ENCODE data around the gene FGF3.

Gene FGF3

GRCh38 chr11:69818603-69819441, at the start of gene FGF3:
FGF3 (minus strand) TSS chr11:69819416; CDS start chr11:69818933, 483 bp downstream.
- H3K4me3 ChIP-seq (replicated peaks; ENCODE audit: low read depth, low read length) = no peak within 1 kb of the TSS
- TF ChIP-seq, protein P1, sequence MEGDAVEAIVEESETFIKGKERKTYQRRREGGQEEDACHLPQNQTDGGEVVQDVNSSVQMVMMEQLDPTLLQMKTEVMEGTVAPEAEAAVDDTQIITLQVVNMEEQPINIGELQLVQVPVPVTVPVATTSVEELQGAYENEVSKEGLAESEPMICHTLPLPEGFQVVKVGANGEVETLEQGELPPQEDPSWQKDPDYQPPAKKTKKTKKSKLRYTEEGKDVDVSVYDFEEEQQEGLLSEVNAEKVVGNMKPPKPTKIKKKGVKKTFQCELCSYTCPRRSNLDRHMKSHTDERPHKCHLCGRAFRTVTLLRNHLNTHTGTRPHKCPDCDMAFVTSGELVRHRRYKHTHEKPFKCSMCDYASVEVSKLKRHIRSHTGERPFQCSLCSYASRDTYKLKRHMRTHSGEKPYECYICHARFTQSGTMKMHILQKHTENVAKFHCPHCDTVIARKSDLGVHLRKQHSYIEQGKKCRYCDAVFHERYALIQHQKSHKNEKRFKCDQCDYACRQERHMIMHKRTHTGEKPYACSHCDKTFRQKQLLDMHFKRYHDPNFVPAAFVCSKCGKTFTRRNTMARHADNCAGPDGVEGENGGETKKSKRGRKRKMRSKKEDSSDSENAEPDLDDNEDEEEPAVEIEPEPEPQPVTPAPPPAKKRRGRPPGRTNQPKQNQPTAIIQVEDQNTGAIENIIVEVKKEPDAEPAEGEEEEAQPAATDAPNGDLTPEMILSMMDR (IDR thresholded peaks at IDR 0.05; ENCODE audit: low read depth, low read length, missing control alignments) = no peak
- no peak for DNase-seq (ENCODE audit: extremely low read depth, low read depth)

DNA sequence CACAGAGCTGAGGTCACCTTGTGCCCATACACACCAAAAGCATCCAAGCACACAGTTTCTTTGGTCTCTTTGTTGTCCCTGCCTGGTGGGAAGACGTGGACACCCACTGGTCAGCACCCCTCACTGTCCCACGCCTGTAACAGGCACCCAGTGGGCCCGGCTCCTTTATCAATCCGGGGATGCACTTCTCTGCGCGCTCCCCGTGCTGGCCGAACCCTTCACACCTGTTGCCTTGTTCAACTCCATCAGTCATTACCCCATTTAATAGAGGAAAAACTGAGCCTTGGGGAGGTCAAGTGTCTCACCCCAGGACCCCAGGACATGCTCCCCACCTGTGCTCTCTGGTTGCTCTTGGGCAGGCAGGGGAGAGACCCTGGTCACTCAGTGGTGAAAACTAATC, 49.7 kb upstream of the FGF3 start:
- H3K4me3 ChIP-seq (replicated peaks; ENCODE audit: low read depth, low read length) = no peak overlapping the region
- DNase-seq (ENCODE audit: extremely low read depth, low read depth) = no peak
- TF ChIP-seq, protein P1 (IDR thresholded peaks at IDR 0.05; ENCODE audit: low read depth, low read length, missing control alignments) = no peak

DNA sequence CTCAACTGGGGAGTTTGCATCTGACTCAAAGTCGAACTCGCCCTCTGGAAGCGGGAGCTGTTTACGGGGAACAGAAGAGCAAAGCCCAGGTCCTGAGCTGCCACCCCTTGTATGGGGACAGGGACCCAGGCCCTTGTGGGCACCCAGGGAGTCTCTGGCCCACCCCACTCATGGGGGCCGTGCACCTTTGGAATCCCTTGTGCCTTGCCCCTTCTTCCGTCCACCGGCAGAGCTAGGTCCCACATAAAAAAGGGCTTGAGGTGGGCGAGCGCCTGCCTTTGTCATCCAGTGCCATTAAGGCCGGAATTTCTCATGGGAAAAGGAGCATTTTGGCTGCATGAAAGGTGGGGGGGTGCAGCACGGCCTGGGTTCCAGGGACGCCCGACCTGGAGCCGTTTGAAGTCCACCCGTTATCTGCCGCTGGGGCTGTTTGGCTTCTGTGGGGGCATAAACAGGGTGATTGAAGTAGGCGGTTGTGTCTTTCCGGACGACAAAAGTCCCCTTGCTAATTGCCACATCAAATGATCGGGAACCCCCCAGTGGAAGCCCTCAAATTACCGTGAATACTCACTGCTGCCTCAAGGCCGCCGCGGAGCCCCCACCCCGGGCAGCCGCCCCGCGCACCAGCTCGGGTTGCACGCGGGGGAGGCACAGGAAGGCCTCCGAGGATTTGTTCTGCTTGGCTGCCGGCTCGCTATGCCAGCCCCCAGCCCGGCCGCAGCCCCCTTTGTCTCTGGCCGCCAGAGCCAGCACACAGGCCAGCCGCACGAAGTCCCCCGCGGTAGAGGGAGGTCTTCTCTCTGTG, 49.0 kb upstream of the FGF3 start:
- no peak for DNase-seq (ENCODE audit: extremely low read depth, low read depth)
- no peak overlapping the region for H3K4me3 ChIP-seq (replicated peaks; ENCODE audit: low read depth, low read length)
- TF ChIP-seq, protein P1 (IDR thresholded peaks at IDR 0.05; ENCODE audit: low read depth, low read length, missing control alignments) = no peak

GRCh38 chr11:69867076-69868005, 48.1 kb upstream of the FGF3 start:
- H3K4me3 ChIP-seq (replicated peaks; ENCODE audit: low read depth, low read length) = no peak overlapping the region
- TF ChIP-seq, protein P1 (IDR thresholded peaks at IDR 0.05; ENCODE audit: low read depth, low read length, missing control alignments) = no peak
- DNase-seq (ENCODE audit: extremely low read depth, low read depth) = no peak

DNA sequence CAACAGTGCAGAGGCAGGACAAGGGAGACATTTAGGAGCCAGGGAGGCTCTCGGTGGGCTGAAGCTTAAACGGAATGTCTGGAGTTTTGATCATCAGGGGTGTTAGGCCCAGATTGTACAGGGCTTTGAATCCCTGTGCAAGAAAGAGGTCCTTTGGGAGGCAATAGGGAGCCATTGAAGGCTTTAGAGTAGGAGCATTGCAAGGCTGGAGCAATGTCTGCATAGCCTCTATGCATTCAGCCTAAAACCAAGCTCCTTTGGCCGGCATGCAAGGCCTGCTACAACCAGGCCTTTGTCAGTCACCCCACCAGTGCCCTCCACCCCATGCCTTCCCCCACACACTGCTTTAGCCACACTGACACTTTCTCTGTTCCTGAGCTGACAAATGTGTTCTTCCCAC, 47.4 kb upstream of the FGF3 start:
- no peak overlapping the region for H3K4me3 ChIP-seq (replicated peaks; ENCODE audit: low read depth, low read length)
- TF ChIP-seq, protein P1 (IDR thresholded peaks at IDR 0.05; ENCODE audit: low read depth, low read length, missing control alignments) = no peak
- DNase-seq (ENCODE audit: extremely low read depth, low read depth) = no peak

- DNase-seq (ENCODE audit: extremely low read depth, low read depth) = no peak
- TF ChIP-seq, protein P1 (IDR thresholded peaks at IDR 0.05; ENCODE audit: low read depth, low read length, missing control alignments) = no peak
- no peak overlapping the region for H3K4me3 ChIP-seq (replicated peaks; ENCODE audit: low read depth, low read length)
Observed at GRCh38 chr11:69865707-69866106, 46.5 kb upstream of the FGF3 start.

Data from HFF-Myc (cell line).